Gastrocnemius medialis (tissue), 4 donors: ENCODE results near the gene MCCD1.

Experiments
- POLR2A ChIP-seq, 2 donors: fragments of 450-650 bp; IDR thresholded peaks; one replicate each; pipeline ENCODE4 v1.6.1; 2017; ENCODE audit warnings: antibody characterized with exemption in 2 of 2, mild to moderate bottlenecking in 2 of 2, moderate library complexity in 2 of 2
- TF ChIP-seq, protein P1 (sequence below), 5 experiments: fragments of 450-650 bp in 3 of 5; fragments of 200-600 bp in 2 of 5; sonication (generic) in 2 of 5; IDR thresholded peaks in 4 of 5; conservative IDR thresholded peaks in 1 of 5; 1 replicate in 4 of 5; 2 replicates in 1 of 5; pipeline ENCODE4 v1.5.1; 2016 to 2019; ENCODE audit warnings: antibody characterized with exemption in 5 of 5, mild to moderate bottlenecking in 3 of 5, moderate library complexity in 3 of 5

DNA sequence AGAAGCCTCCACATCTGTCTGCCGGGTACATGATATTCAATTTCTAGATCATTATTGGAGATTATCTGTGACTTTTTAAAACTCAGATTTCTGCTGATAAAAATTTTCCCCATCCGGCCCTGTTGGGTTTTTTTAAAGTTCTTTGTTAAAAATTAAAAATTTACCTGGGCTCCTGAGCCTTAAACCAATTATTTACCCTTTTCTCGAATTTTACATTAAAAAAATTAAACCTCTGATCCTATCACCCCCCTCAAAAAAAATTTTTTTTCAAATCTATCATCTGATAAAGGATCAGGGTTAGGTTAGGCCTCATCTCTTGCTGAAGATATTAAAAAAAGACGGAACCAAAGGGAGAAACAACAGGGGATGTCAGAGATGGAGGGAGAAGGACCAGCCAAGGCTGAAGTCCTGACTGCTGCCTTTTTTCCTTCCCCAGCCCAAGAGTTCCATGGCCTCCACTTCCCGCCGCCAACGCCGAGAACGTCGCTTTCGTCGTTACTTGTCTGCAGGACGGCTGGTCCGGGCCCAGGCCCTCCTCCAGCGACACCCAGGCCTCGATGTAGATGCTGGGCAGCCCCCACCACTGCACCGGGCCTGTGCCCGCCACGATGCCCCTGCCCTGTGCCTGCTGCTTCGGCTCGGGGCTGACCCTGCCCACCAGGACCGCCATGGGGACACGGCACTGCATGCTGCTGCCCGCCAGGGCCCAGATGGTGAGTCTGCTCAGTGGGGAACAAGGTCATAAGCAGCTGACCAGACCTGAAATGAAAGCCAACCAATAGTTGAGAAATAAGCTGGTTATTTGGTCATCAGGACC lies 19.2 kb downstream of the MCCD1 start:
- TF ChIP-seq, protein P1, sequence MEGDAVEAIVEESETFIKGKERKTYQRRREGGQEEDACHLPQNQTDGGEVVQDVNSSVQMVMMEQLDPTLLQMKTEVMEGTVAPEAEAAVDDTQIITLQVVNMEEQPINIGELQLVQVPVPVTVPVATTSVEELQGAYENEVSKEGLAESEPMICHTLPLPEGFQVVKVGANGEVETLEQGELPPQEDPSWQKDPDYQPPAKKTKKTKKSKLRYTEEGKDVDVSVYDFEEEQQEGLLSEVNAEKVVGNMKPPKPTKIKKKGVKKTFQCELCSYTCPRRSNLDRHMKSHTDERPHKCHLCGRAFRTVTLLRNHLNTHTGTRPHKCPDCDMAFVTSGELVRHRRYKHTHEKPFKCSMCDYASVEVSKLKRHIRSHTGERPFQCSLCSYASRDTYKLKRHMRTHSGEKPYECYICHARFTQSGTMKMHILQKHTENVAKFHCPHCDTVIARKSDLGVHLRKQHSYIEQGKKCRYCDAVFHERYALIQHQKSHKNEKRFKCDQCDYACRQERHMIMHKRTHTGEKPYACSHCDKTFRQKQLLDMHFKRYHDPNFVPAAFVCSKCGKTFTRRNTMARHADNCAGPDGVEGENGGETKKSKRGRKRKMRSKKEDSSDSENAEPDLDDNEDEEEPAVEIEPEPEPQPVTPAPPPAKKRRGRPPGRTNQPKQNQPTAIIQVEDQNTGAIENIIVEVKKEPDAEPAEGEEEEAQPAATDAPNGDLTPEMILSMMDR (IDR thresholded peaks at IDR 0.05 in 4 of 5, conservative IDR thresholded peaks at IDR 0.05 in 1 of 5), result no peak
- TF ChIP-seq POLR2A (IDR thresholded peaks at IDR 0.05), result no peak
